GM04503 (cell line): Measurements from ENCODE around the gene GPR161.
"Not testable (repeated sequence)": the region's sequence is repeated elsewhere in the genome, so short reads cannot be mapped to it uniquely, and the experiment has no call there.

Experiments
- DNase-seq: peaks from one replicate; pipeline ENCODE4 v3.0.0-alpha.2; 2012; ENCODE audit warnings: low read depth

GPR161 gene

GRCh38 chr1:168136709-168137514 lies at the start of gene GPR161:
GPR161 (minus strand) TSS chr1:168136930; CDS start chr1:168104850, 32,080 bp downstream.
- no peak for DNase-seq

- DNase-seq: not testable (repeated sequence)
These were observed 44.5 kb upstream of the GPR161 start for GRCh38 chr1:168181063-168181720.

- DNase-seq: no peak
These were observed 43.4 kb upstream of the GPR161 start for GRCh38 chr1:168180148-168180524.

- no peak for DNase-seq
These were observed 42.9 kb upstream of the GPR161 start for GRCh38 chr1:168179438-168180147.

- peak; percentile 97 for DNase-seq
These were observed 42.1 kb upstream of the GPR161 start, which contains the start of gene TIPRL for GRCh38 chr1:168178638-168179437. TIPRL (plus strand) TSS chr1:168178962; CDS start chr1:168179078, 116 bp downstream.

GRCh38 chr1:168178227-168178637 lies 41.5 kb upstream of the GPR161 start:
- no peak for DNase-seq

GRCh38 chr1:168172250-168172915 lies 35.7 kb upstream of the GPR161 start:
- no peak for DNase-seq

- no peak for DNase-seq
These were observed 34.1 kb upstream of the GPR161 start for GRCh38 chr1:168170564-168171508.

- DNase-seq: no peak
These were observed 31.1 kb upstream of the GPR161 start for GRCh38 chr1:168167806-168168205.

- no peak for DNase-seq
These were observed 28.0 kb upstream of the GPR161 start for GRCh38 chr1:168164771-168165170.

- DNase-seq: no peak
These were observed 26.9 kb upstream of the GPR161 start for GRCh38 chr1:168163670-168164069.

- no peak for DNase-seq
These were observed 24.7 kb upstream of the GPR161 start for GRCh38 chr1:168161459-168161858.

GRCh38 chr1:168159979-168160378 lies 23.2 kb upstream of the GPR161 start:
- DNase-seq: no peak

GRCh38 chr1:168159251-168159650 lies 22.5 kb upstream of the GPR161 start:
- DNase-seq: no peak

- no peak for DNase-seq
These were observed 20.9 kb upstream of the GPR161 start for GRCh38 chr1:168157638-168158037.

GRCh38 chr1:168155910-168156309 lies 19.2 kb upstream of the GPR161 start:
- no peak for DNase-seq

GRCh38 chr1:168154707-168155106 lies 18.0 kb upstream of the GPR161 start:
- DNase-seq: not testable (repeated sequence)

GRCh38 chr1:168151935-168152334 lies 15.2 kb upstream of the GPR161 start:
- DNase-seq: no peak

GRCh38 chr1:168150283-168150682 lies 13.6 kb upstream of the GPR161 start:
- no peak for DNase-seq

- DNase-seq: no peak
These were observed 12.2 kb upstream of the GPR161 start for GRCh38 chr1:168148916-168149315.
